DMS153 (cell line): ENCODE measurements around the gene COX7A1.

Experiments used
- DNase-seq: peaks from one replicate; lab custom pipeline; 2025; lab: John Stamatoyannopoulos, UW

Gene COX7A1

DNA sequence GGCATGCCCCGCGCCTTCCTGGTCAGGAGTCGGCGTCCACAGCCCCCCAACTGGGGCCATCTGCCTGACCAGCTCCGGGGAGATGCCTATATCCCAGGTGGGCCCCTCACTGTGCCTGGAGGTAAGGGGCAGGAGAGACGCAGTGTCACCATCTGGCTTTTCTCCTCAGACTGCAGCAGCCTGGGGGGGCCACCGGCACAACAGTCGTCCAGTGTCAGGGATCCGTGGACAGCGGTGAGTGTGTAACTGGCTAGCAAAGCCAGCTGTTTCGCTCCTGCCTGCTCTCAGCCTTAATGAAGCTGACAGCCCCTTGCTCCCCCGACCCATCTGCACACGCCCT is 41.1 kb downstream of the COX7A1 start:
- no peak for DNase-seq

- no peak for DNase-seq
Measured at GRCh38 chr19:36110487-36111199, 41.6 kb downstream of the COX7A1 start, which contains the start of gene OVOL3. TSS of gene OVOL3 (plus strand) at chr19:36111143. CDS start at chr19:36111203, 60 bp downstream.

GRCh38 chr19:36108684-36109083 is 43.6 kb downstream of the COX7A1 start:
- DNase-seq = no peak

DNA sequence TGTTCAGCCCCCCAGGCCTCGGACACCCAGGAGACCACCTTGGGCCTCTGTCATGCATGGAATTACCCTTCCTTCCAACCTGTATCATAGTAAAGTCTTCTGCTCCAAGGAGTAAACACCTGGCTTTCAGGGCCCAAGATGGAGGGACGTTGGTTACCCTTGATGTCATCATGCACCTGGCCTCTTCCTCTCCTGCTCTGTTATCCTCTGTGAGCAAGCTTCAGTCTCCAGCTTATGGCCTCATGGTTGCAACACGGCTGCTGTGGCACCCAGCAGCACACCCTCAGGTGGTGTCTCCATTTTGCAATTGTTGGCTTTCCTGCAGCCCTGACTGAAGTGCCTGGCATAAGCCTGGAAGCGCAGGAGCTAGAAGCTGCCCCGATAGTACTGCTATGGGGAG is 45.3 kb downstream of the COX7A1 start:
- no peak for DNase-seq

- no peak for DNase-seq
Measured at GRCh38 chr19:36106441-36106840, 45.8 kb downstream of the COX7A1 start.

DNA sequence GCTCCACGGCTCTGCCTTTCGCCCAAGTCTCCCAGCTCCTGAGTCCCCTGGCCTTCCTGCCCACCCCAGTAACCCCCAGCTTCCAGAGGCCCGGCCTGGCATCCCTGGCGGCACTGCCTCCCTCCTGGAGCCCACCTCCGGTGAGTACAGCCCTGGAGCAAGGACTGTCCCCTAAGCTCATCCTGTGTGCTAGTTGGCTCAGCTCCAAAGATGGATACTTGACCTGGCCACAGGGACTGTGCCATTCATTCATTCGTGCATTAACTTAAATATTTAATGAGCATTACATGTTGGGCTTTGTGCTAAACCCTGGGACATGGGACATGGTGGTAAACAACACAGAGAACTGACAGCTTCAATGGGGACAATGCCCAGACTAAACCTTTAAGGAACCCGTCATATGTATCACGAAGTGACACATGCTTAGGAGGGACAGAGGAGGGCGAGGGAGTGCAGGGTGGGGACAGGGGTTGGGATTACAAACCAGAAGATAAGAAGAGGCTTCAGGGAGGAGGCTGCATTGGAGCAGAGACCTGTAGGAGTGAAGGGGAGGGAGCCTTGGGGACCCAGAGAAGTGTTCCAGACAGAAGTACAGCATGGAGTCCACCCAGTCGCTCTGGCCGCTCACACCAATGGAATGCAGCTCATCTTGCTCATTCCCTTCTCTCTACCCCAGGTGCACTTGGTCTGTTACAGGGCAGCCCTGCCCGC is 48.2 kb downstream of the COX7A1 start:
- no peak for DNase-seq

- DNase-seq = no peak
Measured at GRCh38 chr19:36103040-36103626, 49.1 kb downstream of the COX7A1 start.

DNA sequence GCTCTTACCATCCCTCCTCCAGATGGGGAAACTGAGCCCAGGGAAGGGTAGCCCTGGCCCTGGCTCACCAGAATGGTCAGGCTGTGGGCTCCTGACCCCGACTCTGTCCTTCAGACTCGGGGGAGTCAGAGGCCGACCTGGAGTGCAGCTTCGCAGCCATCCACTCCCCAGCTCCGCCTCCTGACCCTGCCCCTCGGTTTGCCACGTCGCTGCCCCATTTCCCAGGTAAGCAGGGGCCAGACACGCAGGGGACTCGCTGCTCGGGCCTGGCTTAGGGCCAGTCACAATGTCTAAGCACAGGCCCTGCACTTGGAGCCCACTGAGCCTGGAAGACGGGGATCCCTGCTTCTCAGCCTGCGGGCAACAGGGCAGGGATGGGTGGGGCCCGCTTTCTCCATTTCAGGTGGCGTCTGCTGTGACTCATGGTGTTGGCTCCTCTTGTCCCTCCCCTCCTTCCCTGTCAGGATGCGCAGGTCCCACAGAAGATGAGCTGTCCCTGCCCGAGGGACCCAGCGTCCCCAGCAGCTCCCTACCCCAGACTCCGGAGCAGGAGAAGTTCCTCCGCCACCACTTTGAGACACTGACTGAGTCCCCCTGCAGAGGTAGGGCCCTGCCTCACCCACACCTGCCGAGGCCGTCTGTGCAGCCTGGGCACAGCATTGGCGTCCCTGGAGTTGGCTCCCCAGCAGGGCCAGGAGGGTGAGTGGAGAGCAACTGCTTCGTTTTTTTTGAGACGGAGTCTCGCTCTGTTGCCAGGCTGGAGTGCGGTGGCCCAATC is 50.5 kb downstream of the COX7A1 start:
- no peak for DNase-seq
